Cortex of kidney (tissue), 1 donor: ENCODE data around the gene RAD21L1.

Source experiments
- DNase-seq: peaks from one replicate; lab custom pipeline; 2025; lab: John Stamatoyannopoulos, UW

RAD21L1 gene

GRCh38 chr20:1273366-1273765 is 47.5 kb downstream of the RAD21L1 start:
- no peak for DNase-seq

GRCh38 chr20:1274485-1275311 is 48.9 kb downstream of the RAD21L1 start:
- DNase-seq, result no peak

- no peak for DNase-seq
These were observed 50.1 kb downstream of the RAD21L1 start for GRCh38 chr20:1275919-1276318.

GRCh38 chr20:1277529-1278322 is 51.9 kb downstream of the RAD21L1 start:
- DNase-seq, result no peak

GRCh38 chr20:1278993-1279392 is 53.1 kb downstream of the RAD21L1 start:
- no peak for DNase-seq

- no peak for DNase-seq
These were observed 54.6 kb downstream of the RAD21L1 start for GRCh38 chr20:1280195-1281102.

- DNase-seq, result no peak
These were observed 55.6 kb downstream of the RAD21L1 start for GRCh38 chr20:1281279-1282057.

GRCh38 chr20:1282966-1283365 is 57.1 kb downstream of the RAD21L1 start:
- DNase-seq, result no peak

- DNase-seq, result no peak
These were observed 58.0 kb downstream of the RAD21L1 start for GRCh38 chr20:1283522-1284510.

- no peak for DNase-seq
These were observed 60.6 kb downstream of the RAD21L1 start for GRCh38 chr20:1286267-1287024.

- no peak for DNase-seq
These were observed 61.5 kb downstream of the RAD21L1 start for GRCh38 chr20:1287306-1287705.

GRCh38 chr20:1287787-1288569 is 62.1 kb downstream of the RAD21L1 start:
- no peak for DNase-seq

- no peak for DNase-seq
These were observed 65.4 kb downstream of the RAD21L1 start for GRCh38 chr20:1291191-1291741.

- no peak for DNase-seq
These were observed 66.8 kb downstream of the RAD21L1 start for GRCh38 chr20:1292620-1293019.

- DNase-seq, result no peak
These were observed 68.0 kb downstream of the RAD21L1 start for GRCh38 chr20:1293641-1294379.

GRCh38 chr20:1294497-1294896 is 68.7 kb downstream of the RAD21L1 start:
- DNase-seq, result no peak

GRCh38 chr20:1295276-1295930 is 69.6 kb downstream of the RAD21L1 start:
- DNase-seq, result no peak
